Kidney epithelial cell (primary cell): ENCODE data around the gene GPC4. TPM values are rescaled to one million over a fixed set of nuclear protein-coding genes. Genes with fewer than 3 reads are reported as not detected.

ENCODE experiments used
- DNase-seq: peaks from one replicate; pipeline ENCODE4 v3.0.0-alpha.2; 2010; ENCODE audit warnings: low read depth
- H3K27me3 ChIP-seq: 2 replicates; pipeline ENCODE4 v1.6.0; 2011; ENCODE audit warnings: low read length; ENCODE audit not compliant: control insufficient read depth, insufficient read depth
- H3K36me3 ChIP-seq: 2 replicates; pipeline ENCODE4 v1.5.1; 2011; ENCODE audit warnings: low read length; ENCODE audit not compliant: control insufficient read depth, insufficient read depth
- H3K4me3 ChIP-seq: 2 replicates; pipeline ENCODE4 v1.5.1; 2011; ENCODE audit warnings: low read depth, mild to moderate bottlenecking, control low read depth, low read length
- CTCF ChIP-seq: IDR thresholded peaks from 2 replicates; pipeline ENCODE4 v1.5.1; 2011; ENCODE audit warnings: mild to moderate bottlenecking, moderate library complexity, low read length, control low read depth, inconsistent platforms; ENCODE audit not compliant: insufficient read depth, poor library complexity, severe bottlenecking
- total RNA-seq: library from RNA; depleted of rRNA; stranded (reverse); fragments of >200 nt; gene quantifications from 2 replicates; pipeline ENCODE4 v1.2.3, GENCODE V29; 2015

Gene GPC4
- total RNA-seq, 1 donor from 2014 or later, result 34.7 TPM

GRCh38 chrX:133414406-133415275, 648 bp downstream of the GPC4 start:
- Histone ChIP-seq H3K4me3 (peak overlapping the region; percentile 63), H3K27me3 (no peaks in the 10 kb centered on the region), H3K36me3 (no peaks in the 10 kb centered on the region)
- no peak for DNase-seq
- no peak for TF ChIP-seq CTCF

GRCh38 chrX:133413218-133413925, 1.9 kb downstream of the GPC4 start:
- no peaks in the 10 kb centered on the region for H3K27me3 ChIP-seq
- H3K4me3 ChIP-seq, result peak overlapping the region; percentile 63
- DNase-seq, result no peak
- no peaks in the 10 kb centered on the region for H3K36me3 ChIP-seq
- no peak for TF ChIP-seq CTCF

- TF ChIP-seq CTCF, result no peak
- Histone ChIP-seq H3K4me3 (peak overlapping the region; percentile 63), H3K27me3 (no peaks in the 10 kb centered on the region), H3K36me3 (no peaks in the 10 kb centered on the region)
- no peak for DNase-seq
Observed at GRCh38 chrX:133412665-133413064, 2.6 kb downstream of the GPC4 start.

- H3K4me3 ChIP-seq, result no peak overlapping the region
Observed at GRCh38 chrX:133412246-133412645, 3.0 kb downstream of the GPC4 start.

GRCh38 chrX:133410550-133410949, 4.7 kb downstream of the GPC4 start:
- Histone ChIP-seq H3K27me3 (no peaks in the 10 kb centered on the region), H3K36me3 (no peaks in the 10 kb centered on the region), H3K4me3 (no peak overlapping the region)
- no peak for TF ChIP-seq CTCF
- DNase-seq, result no peak

More at GRCh38 chrX:133412246-133412645, 3.0 kb downstream of the GPC4 start:
- Histone ChIP-seq H3K27me3 (no peaks in the 10 kb centered on the region), H3K36me3 (no peaks in the 10 kb centered on the region)
- no peak for TF ChIP-seq CTCF
- peak; percentile 12 for DNase-seq
